Hepatocyte (in vitro differentiated cells): Measurements from ENCODE around the gene GSTM5. TPM values are rescaled to one million over a fixed set of nuclear protein-coding genes. Genes with fewer than 3 reads are reported as not detected.
"Not testable (repeated sequence)": the region's sequence is repeated elsewhere in the genome, so short reads cannot be mapped to it uniquely, and the experiment has no call there.

Experiments used
- DNase-seq: peaks from one replicate; pipeline ENCODE4 v3.0.0-alpha.2; 2016; ENCODE audit warnings: low spot score
- H2AFZ ChIP-seq: fragments of 200-600 bp; sonication (generic); 2 replicates; pipeline ENCODE4 v1.6.0; 2016; ENCODE audit warnings: antibody characterized with exemption, mild to moderate bottlenecking
- H3K27ac ChIP-seq: fragments of 200-600 bp; sonication (generic); 2 replicates; pipeline ENCODE4 v1.5.1; 2016; ENCODE audit warnings: mild to moderate bottlenecking
- H3K27me3 ChIP-seq: fragments of 200-600 bp; sonication (generic); 2 replicates; pipeline ENCODE4 v1.6.1; 2016
- H3K36me3 ChIP-seq: fragments of 200-600 bp; sonication (generic); replicated peaks from 2 replicates; pipeline ENCODE4 v1.5.1; 2016; ENCODE audit warnings: low read depth; ENCODE audit not compliant: insufficient read depth
- H3K4me1 ChIP-seq: fragments of 200-600 bp; sonication (generic); 2 replicates; pipeline ENCODE4 v1.5.1; 2016; ENCODE audit warnings: mild to moderate bottlenecking, moderate library complexity; ENCODE audit not compliant: insufficient read depth
- H3K4me2 ChIP-seq: fragments of 200-600 bp; sonication (generic); 2 replicates; pipeline ENCODE4 v1.6.0; 2016
- H3K4me3 ChIP-seq: fragments of 200-600 bp; sonication (generic); 2 replicates; pipeline ENCODE4 v1.5.1; 2016; ENCODE audit warnings: mild to moderate bottlenecking
- H3K79me2 ChIP-seq: fragments of 200-600 bp; sonication (generic); 2 replicates; pipeline ENCODE4 v1.6.0; 2017; ENCODE audit warnings: mild to moderate bottlenecking
- H3K9me2 ChIP-seq: fragments of 200-600 bp; sonication (generic); replicated peaks from 2 replicates; pipeline ENCODE4 v1.6.0; 2017; ENCODE audit warnings: mild to moderate bottlenecking; ENCODE audit not compliant: insufficient read depth
- H3K9me3 ChIP-seq: fragments of 200-600 bp; sonication (generic); 2 replicates; pipeline ENCODE4 v1.5.1; 2016; ENCODE audit warnings: low read depth, mild to moderate bottlenecking
- H4K20me1 ChIP-seq: fragments of 200-600 bp; sonication (generic); 2 replicates; pipeline ENCODE4 v1.6.0; 2016; ENCODE audit warnings: mild to moderate bottlenecking; ENCODE audit not compliant: insufficient read depth, poor library complexity, severe bottlenecking
- EZH2 ChIP-seq: fragments of 200-600 bp; sonication (generic); IDR thresholded peaks from 2 replicates; pipeline ENCODE4 v1.6.1; 2016; ENCODE audit warnings: antibody characterized with exemption, mild to moderate bottlenecking, borderline replicate concordance
- EZH2phosphoT487 ChIP-seq: fragments of 200-600 bp; sonication (generic); IDR thresholded peaks from one replicate; pipeline ENCODE4 v1.6.1; 2018; ENCODE audit warnings: antibody characterized with exemption, mild to moderate bottlenecking, low read depth, moderate library complexity; ENCODE audit not compliant: unreplicated experiment, severe bottlenecking
- WGBS: methylation state at CpG from one replicate; pipeline ENCODE4 v1.1.6; 2016; ENCODE audit warnings: low lambda C conversion rate; ENCODE audit errors: missing lambda C conversion rate; 5-methylcytosine and 5-hydroxymethylcytosine counted together
- polyA plus RNA-seq: library from polyadenylated mRNA; unstranded; fragments of >200 nt; fragmentation: Nextera tagmentation; extraction: Ambion mirVana; gene quantifications from 2 replicates; pipeline ENCODE4 v1.2.1, GENCODE V29; 2016
- total RNA-seq: library from RNA; depleted of rRNA; stranded (reverse); fragments of >200 nt; gene quantifications from 2 replicates; pipeline ENCODE4 v1.2.3, GENCODE V29; 2014
- TF ChIP-seq, protein P1 (sequence below): fragments of 200-600 bp; sonication (generic); IDR thresholded peaks from 2 replicates; pipeline ENCODE4 v1.5.1; 2016; ENCODE audit warnings: antibody characterized with exemption, mild to moderate bottlenecking; ENCODE audit not compliant: poor library complexity

GSTM5 gene
- total and polyA plus RNA-seq, 2 experiments from 2014 or later: 1.2 to 3.0 TPM

DNA sequence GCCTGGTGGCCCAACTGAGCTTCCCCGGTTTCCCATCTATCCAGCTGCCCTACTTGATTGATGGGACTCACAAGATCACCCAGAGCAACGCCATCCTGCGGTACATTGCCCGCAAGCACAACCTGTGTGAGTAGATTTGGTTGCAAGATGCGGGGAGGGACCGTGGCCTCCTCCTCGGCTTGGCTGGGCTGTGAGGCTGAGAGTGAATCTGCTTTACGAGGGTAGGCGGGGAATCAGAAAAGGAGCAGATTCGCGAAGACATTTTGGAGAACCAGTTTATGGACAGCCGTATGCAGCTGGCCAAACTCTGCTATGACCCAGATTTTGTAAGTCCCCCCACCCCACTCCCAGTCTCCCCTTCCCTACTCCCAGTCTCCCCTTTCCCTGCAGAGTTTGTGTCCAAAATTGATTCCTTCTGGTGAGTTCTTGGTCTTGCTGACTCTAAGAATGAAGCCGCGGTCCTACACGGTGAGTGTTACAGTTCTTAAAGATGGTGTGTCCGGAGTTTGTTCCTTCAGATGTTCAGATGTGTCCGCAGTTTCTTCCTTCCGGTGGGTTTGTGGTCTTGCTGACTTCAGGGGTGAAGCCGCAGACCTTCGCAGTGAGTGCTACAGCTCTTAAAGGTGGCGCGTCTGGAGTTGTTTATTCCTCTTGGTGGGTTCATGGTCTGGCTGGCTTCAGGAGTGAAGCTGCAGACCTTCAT is 42.7 kb upstream of the GSTM5 start:
- no peaks in the 10 kb centered on the region for H4K20me1 ChIP-seq
- H3K36me3 ChIP-seq: no peaks in the 10 kb centered on the region
- H3K79me2 ChIP-seq: no peaks in the 10 kb centered on the region
- WGBS: 92% methylated on average over 22 of the region's 22 CpGs
- H3K27ac ChIP-seq: no peak overlapping the region
- H2AFZ ChIP-seq: no peak overlapping the region
- no peaks in the 10 kb centered on the region for H3K9me3 ChIP-seq
- peak overlapping the region; percentile 23 for H3K4me2 ChIP-seq
- TF ChIP-seq EZH2 (no peak), EZH2phosphoT487 (no peak)
- TF ChIP-seq, protein P1, sequence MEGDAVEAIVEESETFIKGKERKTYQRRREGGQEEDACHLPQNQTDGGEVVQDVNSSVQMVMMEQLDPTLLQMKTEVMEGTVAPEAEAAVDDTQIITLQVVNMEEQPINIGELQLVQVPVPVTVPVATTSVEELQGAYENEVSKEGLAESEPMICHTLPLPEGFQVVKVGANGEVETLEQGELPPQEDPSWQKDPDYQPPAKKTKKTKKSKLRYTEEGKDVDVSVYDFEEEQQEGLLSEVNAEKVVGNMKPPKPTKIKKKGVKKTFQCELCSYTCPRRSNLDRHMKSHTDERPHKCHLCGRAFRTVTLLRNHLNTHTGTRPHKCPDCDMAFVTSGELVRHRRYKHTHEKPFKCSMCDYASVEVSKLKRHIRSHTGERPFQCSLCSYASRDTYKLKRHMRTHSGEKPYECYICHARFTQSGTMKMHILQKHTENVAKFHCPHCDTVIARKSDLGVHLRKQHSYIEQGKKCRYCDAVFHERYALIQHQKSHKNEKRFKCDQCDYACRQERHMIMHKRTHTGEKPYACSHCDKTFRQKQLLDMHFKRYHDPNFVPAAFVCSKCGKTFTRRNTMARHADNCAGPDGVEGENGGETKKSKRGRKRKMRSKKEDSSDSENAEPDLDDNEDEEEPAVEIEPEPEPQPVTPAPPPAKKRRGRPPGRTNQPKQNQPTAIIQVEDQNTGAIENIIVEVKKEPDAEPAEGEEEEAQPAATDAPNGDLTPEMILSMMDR: no peak
- H3K4me3 ChIP-seq: no peak overlapping the region
- DNase-seq: no peak
- H3K9me2 ChIP-seq: no peaks in the 10 kb centered on the region
- H3K27me3 ChIP-seq: no peaks in the 10 kb centered on the region
- peaks cover 4% of the 10 kb centered on the region for H3K4me1 ChIP-seq

DNA sequence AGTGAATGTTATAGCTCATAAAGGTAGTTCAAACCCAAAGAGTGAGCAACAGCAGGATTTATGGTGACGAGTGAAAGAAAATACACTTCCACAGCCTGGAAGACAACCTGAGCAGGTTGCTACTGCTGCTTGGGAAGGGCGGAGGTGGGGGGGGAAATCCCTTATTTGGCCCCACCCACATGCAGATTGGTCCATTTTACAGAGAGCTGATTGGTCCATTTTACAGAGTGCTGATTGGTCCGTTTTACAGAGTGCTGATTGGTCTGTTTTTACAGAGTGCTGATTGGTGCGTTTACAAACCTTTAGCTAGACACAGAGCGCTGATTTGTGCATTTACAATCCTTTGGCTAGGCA is 42.1 kb upstream of the GSTM5 start:
- H3K79me2 ChIP-seq, H3K27me3 ChIP-seq, H3K36me3 ChIP-seq, H3K9me3 ChIP-seq, H4K20me1 ChIP-seq, H2AFZ ChIP-seq, H3K27ac ChIP-seq, H3K9me2 ChIP-seq, H3K4me2 ChIP-seq, H3K4me3 ChIP-seq, H3K4me1 ChIP-seq, DNase-seq: not testable (repeated sequence)
- 92% methylated on average over 4 of the region's 5 CpGs for WGBS

DNA sequence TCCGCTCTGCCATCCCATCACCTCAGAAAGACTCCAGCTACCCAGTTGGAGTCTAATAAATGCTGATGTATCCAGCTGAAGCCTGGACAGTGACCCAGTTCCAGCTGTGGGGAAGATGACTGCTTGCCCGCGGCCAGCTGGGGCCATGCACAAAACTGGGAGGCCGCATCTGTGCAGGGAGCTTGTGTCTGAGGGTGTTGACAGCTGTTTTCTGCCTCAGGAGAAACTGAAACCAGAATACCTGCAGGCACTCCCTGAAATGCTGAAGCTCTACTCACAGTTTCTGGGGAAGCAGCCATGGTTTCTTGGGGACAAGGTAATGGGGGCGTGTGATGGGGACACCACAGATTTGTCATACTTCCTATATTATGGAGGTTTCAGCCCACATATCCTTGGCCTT is 41.0 kb upstream of the GSTM5 start:
- Histone ChIP-seq H3K79me2 (no peaks in the 10 kb centered on the region), H3K36me3 (no peaks in the 10 kb centered on the region), H3K4me2 (no peak overlapping the region), H2AFZ (no peak overlapping the region), H3K9me2 (no peaks in the 10 kb centered on the region), H3K9me3 (no peaks in the 10 kb centered on the region), H3K27ac (no peak overlapping the region), H4K20me1 (no peaks in the 10 kb centered on the region), H3K4me3 (no peak overlapping the region), H3K4me1 (peaks cover 4% of the 10 kb centered on the region), H3K27me3 (no peaks in the 10 kb centered on the region)
- TF ChIP-seq EZH2 (no peak), EZH2phosphoT487 (no peak)
- TF ChIP-seq, protein P1: no peak
- DNase-seq: no peak
- 100% methylated on average over 5 of the region's 5 CpGs for WGBS

DNA sequence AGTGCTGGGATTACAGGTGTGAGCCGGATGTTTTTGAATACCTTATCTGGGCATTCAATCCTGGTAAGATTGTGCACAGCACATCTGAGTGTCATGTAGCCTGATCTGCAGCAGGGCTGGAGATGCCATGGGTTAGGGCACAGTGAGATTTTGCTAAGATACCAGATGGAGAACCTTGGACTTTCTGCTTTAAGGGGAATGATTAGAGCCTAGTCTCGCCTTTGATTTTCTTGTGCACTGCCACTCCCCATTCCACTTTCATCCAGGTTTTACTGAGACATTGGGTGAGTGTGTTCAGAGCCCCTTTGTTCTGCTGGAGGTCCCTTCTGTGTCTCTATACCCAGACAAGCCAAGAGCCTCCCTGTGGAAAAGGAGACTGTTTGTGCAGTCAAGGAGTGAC is 38.2 kb upstream of the GSTM5 start:
- 90% methylated on average over 2 of the region's 2 CpGs for WGBS
- not testable (repeated sequence) for H4K20me1 ChIP-seq, H2AFZ ChIP-seq, H3K4me1 ChIP-seq, H3K27ac ChIP-seq, H3K4me2 ChIP-seq, H3K4me3 ChIP-seq, H3K27me3 ChIP-seq, H3K9me2 ChIP-seq, H3K36me3 ChIP-seq, H3K79me2 ChIP-seq, DNase-seq, H3K9me3 ChIP-seq

DNA sequence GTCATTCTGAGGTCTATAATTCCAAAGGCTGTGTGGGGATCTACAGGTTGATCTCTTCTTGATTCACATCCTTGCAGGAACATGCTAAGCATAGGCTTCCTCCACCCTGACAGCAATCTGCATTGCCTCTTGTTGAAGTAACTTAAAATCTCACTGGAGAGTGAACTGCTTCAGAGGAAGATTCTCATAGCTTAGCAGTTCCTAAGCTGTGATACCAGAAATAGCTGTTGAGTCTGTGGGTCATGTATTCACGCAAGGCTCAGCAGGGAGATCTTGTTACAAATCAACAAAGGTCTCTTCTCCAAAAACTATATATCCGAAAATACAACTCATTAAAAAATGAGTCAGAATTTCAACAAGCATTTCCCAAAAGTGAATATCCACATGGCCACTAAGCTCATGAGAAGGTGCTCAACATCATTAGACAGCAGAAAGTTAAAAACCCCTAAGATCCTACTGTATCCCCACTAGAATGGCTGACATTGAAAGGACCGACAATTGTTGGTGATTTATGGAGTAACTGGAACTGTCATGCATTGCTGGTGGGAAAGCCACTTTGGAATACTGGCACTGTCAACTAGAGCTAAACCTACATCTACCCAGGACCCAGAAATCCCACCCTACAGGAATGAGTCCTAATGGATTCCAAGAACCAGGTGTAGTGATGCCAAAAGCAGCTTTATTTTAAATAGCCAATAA is 35.2 kb upstream of the GSTM5 start:
- H3K9me2 ChIP-seq, DNase-seq, H2AFZ ChIP-seq, H3K79me2 ChIP-seq, H3K27ac ChIP-seq, H3K4me1 ChIP-seq, H3K4me3 ChIP-seq, H3K27me3 ChIP-seq, H3K9me3 ChIP-seq, H3K36me3 ChIP-seq, H3K4me2 ChIP-seq, H4K20me1 ChIP-seq: not testable (repeated sequence)
- WGBS: 94% methylated on average over 3 of the region's 3 CpGs
